ENCODE measurements around the gene CHST2. TPM values are rescaled to one million over a fixed set of nuclear protein-coding genes. Genes with fewer than 3 reads are reported as not detected.

Gene CHST2
- total RNA-seq, 1 donor from 2014 or later, result 2.1 TPM

DNA sequence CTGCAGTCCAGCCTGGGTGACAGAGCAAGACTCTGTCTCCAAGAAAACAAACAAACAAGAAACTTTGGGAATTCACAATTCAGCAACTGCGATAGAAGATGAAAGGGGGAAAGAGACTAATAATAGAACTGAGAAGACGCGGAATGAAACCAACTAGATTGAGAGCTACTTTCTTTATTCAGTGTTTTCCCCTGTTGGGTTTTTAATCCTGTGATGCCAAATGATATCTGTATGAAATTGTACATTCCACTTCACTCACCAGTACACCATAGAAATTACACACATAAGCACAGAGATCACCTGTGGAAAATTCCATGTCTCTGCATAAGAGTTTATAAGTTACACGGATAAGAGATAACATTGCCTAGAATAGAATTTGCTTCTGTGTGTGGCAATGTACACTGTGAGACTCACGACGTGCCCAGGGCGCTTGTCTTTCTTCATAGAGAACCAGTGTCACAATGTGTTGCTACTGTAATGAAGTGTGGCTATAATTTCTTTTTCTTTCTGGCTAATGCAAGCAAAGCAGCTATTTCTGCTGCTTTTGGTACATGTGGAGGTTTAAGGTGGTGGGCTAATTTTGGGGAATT, 17.7 kb upstream of the CHST2 start:
- Histone ChIP-seq H3K27me3 (ENCODE audit: control insufficient read depth, insufficient read depth, low read length) (peaks cover 3% of the 10 kb centered on the region), H3K4me3 (ENCODE audit: low read depth, low read length) (no peak overlapping the region), H3K36me3 (ENCODE audit: control insufficient read depth, insufficient read depth, low read length) (no peaks in the 10 kb centered on the region)
- DNase-seq (ENCODE audit: low read depth) (no peak), FAIRE-seq (no peak)
- TF ChIP-seq, protein P1, sequence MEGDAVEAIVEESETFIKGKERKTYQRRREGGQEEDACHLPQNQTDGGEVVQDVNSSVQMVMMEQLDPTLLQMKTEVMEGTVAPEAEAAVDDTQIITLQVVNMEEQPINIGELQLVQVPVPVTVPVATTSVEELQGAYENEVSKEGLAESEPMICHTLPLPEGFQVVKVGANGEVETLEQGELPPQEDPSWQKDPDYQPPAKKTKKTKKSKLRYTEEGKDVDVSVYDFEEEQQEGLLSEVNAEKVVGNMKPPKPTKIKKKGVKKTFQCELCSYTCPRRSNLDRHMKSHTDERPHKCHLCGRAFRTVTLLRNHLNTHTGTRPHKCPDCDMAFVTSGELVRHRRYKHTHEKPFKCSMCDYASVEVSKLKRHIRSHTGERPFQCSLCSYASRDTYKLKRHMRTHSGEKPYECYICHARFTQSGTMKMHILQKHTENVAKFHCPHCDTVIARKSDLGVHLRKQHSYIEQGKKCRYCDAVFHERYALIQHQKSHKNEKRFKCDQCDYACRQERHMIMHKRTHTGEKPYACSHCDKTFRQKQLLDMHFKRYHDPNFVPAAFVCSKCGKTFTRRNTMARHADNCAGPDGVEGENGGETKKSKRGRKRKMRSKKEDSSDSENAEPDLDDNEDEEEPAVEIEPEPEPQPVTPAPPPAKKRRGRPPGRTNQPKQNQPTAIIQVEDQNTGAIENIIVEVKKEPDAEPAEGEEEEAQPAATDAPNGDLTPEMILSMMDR (IDR thresholded peaks at IDR 0.05; ENCODE audit: insufficient read depth, low read length, severe bottlenecking), result no peak

DNA sequence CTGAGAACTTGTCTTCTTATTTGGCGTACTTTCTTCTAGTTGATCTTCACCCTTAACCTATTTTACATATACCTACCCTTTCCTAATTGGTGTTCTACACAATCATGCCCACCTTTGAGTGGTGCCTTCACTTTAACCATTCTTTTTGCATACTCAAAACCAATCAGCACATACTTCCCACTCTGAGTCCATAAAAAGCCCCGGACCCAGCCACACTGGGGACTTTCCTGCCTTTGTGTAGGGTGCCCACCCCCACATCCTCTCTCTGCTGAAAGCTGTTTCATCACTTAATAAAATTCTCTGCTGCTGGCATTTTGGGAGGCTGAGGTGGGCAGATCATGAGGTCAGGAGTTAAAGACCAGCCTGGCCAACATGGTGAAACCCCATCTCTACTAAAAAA, 15.9 kb upstream of the CHST2 start:
- Histone ChIP-seq H3K36me3 (ENCODE audit: control insufficient read depth, insufficient read depth, low read length) (no peaks in the 10 kb centered on the region), H3K4me3 (ENCODE audit: low read depth, low read length) (no peak overlapping the region), H3K27me3 (ENCODE audit: control insufficient read depth, insufficient read depth, low read length) (peaks cover 3% of the 10 kb centered on the region)
- no peak for DNase-seq (ENCODE audit: low read depth)
- FAIRE-seq, result no peak
- TF ChIP-seq, protein P1 (IDR thresholded peaks at IDR 0.05; ENCODE audit: insufficient read depth, low read length, severe bottlenecking), result no peak

DNA sequence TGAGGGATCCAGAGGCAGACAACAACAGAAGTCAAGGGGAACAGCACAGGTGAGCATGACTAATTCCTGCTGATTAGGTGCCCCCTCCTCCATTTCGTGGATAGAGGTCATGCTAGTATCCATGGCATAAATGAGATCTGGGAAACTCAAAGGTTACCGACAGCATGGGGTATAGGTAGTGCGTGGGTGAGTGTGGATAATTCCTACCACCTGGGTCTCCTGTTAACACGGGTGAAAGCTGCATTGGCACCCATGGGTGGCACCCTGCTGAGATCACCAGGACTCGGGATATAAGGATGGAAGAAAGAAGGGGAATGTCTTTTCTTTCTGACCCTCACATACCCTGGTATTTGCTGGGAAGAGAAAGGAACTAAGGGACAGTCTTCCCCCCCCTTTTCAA, 14.4 kb upstream of the CHST2 start:
- DNase-seq (ENCODE audit: low read depth) (no peak), FAIRE-seq (no peak)
- Histone ChIP-seq H3K36me3 (ENCODE audit: control insufficient read depth, insufficient read depth, low read length) (no peaks in the 10 kb centered on the region), H3K27me3 (ENCODE audit: control insufficient read depth, insufficient read depth, low read length) (no peaks in the 10 kb centered on the region), H3K4me3 (ENCODE audit: low read depth, low read length) (no peak overlapping the region)
- TF ChIP-seq, protein P1 (IDR thresholded peaks at IDR 0.05; ENCODE audit: insufficient read depth, low read length, severe bottlenecking), result no peak

DNA sequence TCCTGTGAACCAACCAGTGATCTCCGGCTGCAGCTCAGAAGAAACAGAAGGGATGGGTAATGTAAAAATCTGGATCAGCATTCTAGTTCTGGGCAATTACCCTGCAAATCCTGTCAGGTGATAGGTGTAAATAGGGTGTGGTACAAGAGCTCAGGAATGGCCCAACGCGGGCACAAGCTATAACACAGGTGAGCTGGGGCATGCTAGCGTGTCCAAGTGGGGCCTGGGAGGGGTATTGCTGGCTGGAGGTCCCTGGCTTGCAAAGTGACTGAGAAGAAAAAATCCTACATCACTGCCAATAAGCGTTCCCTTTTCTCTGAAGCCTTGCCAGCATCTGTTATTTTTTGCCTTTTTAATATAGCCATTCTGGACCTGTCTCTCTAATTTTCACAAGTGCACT, 9.7 kb upstream of the CHST2 start:
- no peak overlapping the region for H3K4me3 ChIP-seq (ENCODE audit: low read depth, low read length)
- FAIRE-seq (no peak), DNase-seq (ENCODE audit: low read depth) (no peak)
- no peaks in the 10 kb centered on the region for H3K36me3 ChIP-seq (ENCODE audit: control insufficient read depth, insufficient read depth, low read length)
- TF ChIP-seq, protein P1 (IDR thresholded peaks at IDR 0.05; ENCODE audit: insufficient read depth, low read length, severe bottlenecking), result no peak
- H3K27me3 ChIP-seq (ENCODE audit: control insufficient read depth, insufficient read depth, low read length), result no peaks in the 10 kb centered on the region

DNA sequence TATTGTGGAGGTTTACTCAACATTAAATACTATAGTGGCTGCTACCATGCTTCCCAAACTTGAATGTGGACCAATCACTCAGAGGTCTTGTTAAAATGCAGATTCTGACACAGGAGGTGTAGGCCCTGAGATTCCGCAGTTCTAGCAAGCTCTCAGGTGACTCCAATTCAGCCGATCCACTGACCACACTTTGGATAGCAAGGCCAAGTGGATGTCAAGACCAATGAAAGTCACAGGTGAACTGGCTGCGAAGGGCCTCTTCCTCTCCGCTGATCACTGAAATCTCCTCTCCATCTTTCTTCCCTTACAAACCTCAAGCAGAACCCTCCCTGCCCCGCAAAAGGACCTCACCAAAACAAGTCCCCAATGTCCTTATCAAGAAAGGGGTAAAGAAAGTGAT, 9.2 kb upstream of the CHST2 start:
- TF ChIP-seq, protein P1 (IDR thresholded peaks at IDR 0.05; ENCODE audit: insufficient read depth, low read length, severe bottlenecking), result no peak
- no peak for DNase-seq (ENCODE audit: low read depth)
- no peaks in the 10 kb centered on the region for H3K27me3 ChIP-seq (ENCODE audit: control insufficient read depth, insufficient read depth, low read length)
- no peak for FAIRE-seq
- H3K4me3 ChIP-seq (ENCODE audit: low read depth, low read length), result no peak overlapping the region
- H3K36me3 ChIP-seq (ENCODE audit: control insufficient read depth, insufficient read depth, low read length), result no peaks in the 10 kb centered on the region

DNA sequence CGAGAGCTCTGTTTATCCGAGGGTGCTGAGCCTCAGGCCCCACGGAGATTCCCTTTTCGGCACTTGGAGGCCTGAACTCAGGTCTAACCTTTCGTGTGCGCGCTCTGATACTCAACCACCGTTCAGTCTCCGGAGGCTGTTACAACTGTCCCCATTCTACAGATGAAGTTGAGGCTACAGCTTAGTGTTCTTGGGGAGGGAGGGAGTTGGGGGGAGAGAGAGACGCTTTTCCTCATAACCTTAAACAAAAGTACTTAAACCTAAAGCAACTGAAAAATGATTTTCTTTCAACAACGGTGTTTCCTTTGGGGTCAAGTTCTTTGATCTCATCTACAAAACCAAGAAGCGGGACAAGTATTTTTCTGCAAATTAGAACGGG, 952 bp upstream of the CHST2 start:
- DNase-seq (ENCODE audit: low read depth) (no peak), FAIRE-seq (no peak)
- H3K27me3 ChIP-seq (ENCODE audit: control insufficient read depth, insufficient read depth, low read length), result peaks cover 3% of the 10 kb centered on the region
- peak overlapping the region; percentile 70 for H3K4me3 ChIP-seq (ENCODE audit: low read depth, low read length)
- TF ChIP-seq, protein P1 (IDR thresholded peaks at IDR 0.05; ENCODE audit: insufficient read depth, low read length, severe bottlenecking), result no peak
- no peaks in the 10 kb centered on the region for H3K36me3 ChIP-seq (ENCODE audit: control insufficient read depth, insufficient read depth, low read length)

Data from bronchial epithelial cell (primary cell).